Measurements from ENCODE around the gene EPB41L1. TPM values are rescaled to one million over a fixed set of nuclear protein-coding genes. Genes with fewer than 3 reads are reported as not detected.

EPB41L1 gene
- polyA plus RNA-seq, 1 donor from 2014 or later: 38.2 TPM

DNA sequence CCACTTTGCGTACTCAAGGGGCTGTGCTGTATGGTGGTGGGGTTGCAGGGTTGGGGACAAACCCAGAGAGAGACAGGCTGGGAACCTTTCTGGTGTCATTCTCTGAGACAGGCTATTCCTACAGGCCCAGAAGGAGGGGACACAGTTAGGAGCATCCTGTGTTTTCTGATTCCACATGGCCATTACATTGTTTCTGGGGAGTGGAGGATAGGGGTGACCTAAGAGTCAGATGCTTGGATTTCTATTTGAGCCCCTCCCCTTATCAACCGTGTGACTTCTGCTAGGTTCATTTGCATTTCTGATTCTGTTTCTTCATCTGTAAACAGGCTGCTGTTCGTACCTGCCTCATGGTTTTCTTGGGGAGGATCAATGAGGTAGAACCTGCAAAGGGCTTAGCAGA, 29.4 kb upstream of the EPB41L1 start:
- no peaks in the 10 kb centered on the region for H3F3A ChIP-seq (ENCODE audit: insufficient read depth, low read length, poor library complexity, severe bottlenecking)
- H3K4me3 ChIP-seq (ENCODE audit: low read length): no peak overlapping the region
- H2AFZ ChIP-seq (ENCODE audit: low read depth, low read length): no peak overlapping the region

DNA sequence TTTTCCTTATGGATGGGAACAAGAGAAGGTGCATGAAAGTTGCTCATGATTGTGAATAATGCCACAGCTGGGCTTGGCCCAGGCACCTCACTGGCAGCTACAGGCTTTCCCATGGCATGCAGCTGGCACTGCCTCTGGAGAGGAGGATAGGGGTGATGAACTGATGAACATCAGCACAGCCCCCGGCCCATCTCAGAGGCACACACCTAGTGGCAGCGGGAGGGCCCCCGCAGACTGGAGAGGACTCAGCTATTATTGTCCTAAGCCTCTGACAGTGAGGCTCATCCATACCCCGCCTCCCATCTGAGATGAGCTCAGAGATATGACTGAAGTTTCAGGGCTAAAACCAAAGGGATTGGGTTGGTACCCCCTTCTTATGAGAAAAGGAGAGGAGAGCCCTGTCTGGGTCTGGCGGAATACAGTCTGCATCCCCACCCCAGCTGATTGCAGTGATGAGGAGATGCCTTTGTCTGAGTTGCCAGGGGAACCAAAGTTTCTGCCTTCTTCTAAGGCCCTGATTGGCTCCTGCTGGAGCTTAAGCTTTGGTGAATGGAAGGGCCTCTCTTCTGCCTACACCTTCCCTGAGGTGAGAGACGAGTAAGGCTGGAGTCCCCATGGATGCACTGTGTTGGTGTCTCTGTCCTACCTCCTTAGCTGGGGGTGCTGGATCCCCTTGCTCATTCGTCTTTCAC, 27.6 kb upstream of the EPB41L1 start:
- Histone ChIP-seq H3K4me3 (ENCODE audit: low read length) (no peak overlapping the region), H3K4me2 (ENCODE audit: low read length) (no peak overlapping the region), H4K20me1 (ENCODE audit: insufficient read depth) (no peaks in the 10 kb centered on the region), H3K27me3 (ENCODE audit: insufficient read depth, low read depth, low read length) (no peaks in the 10 kb centered on the region), H2AFZ (ENCODE audit: low read depth, low read length) (no peak overlapping the region), H3K36me3 (ENCODE audit: insufficient read depth, low read length) (no peaks in the 10 kb centered on the region), H3F3A (ENCODE audit: insufficient read depth, low read length, poor library complexity, severe bottlenecking) (no peaks in the 10 kb centered on the region), H3K9me2 (ENCODE audit: insufficient read depth, low read length) (no peaks in the 10 kb centered on the region), H3K27ac (ENCODE audit: low read length) (no peak overlapping the region), H3K79me2 (replicated peaks; ENCODE audit: insufficient read depth, low read length) (no peaks in the 10 kb centered on the region), H3K9ac (ENCODE audit: low read length) (no peak overlapping the region), H3K9me3 (ENCODE audit: low read length) (no peaks in the 10 kb centered on the region)
- TF ChIP-seq, protein P1, sequence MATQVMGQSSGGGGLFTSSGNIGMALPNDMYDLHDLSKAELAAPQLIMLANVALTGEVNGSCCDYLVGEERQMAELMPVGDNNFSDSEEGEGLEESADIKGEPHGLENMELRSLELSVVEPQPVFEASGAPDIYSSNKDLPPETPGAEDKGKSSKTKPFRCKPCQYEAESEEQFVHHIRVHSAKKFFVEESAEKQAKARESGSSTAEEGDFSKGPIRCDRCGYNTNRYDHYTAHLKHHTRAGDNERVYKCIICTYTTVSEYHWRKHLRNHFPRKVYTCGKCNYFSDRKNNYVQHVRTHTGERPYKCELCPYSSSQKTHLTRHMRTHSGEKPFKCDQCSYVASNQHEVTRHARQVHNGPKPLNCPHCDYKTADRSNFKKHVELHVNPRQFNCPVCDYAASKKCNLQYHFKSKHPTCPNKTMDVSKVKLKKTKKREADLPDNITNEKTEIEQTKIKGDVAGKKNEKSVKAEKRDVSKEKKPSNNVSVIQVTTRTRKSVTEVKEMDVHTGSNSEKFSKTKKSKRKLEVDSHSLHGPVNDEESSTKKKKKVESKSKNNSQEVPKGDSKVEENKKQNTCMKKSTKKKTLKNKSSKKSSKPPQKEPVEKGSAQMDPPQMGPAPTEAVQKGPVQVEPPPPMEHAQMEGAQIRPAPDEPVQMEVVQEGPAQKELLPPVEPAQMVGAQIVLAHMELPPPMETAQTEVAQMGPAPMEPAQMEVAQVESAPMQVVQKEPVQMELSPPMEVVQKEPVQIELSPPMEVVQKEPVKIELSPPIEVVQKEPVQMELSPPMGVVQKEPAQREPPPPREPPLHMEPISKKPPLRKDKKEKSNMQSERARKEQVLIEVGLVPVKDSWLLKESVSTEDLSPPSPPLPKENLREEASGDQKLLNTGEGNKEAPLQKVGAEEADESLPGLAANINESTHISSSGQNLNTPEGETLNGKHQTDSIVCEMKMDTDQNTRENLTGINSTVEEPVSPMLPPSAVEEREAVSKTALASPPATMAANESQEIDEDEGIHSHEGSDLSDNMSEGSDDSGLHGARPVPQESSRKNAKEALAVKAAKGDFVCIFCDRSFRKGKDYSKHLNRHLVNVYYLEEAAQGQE (IDR thresholded peaks at IDR 0.05; ENCODE audit: borderline replicate concordance): no peak
- no peak for TF ChIP-seq RAD21 (conservative IDR thresholded peaks at IDR 0.05)
- no peak for TF ChIP-seq MXI1 (conservative IDR thresholded peaks at IDR 0.05; ENCODE audit: poor library complexity, severe bottlenecking)
- TF ChIP-seq, protein P2, sequence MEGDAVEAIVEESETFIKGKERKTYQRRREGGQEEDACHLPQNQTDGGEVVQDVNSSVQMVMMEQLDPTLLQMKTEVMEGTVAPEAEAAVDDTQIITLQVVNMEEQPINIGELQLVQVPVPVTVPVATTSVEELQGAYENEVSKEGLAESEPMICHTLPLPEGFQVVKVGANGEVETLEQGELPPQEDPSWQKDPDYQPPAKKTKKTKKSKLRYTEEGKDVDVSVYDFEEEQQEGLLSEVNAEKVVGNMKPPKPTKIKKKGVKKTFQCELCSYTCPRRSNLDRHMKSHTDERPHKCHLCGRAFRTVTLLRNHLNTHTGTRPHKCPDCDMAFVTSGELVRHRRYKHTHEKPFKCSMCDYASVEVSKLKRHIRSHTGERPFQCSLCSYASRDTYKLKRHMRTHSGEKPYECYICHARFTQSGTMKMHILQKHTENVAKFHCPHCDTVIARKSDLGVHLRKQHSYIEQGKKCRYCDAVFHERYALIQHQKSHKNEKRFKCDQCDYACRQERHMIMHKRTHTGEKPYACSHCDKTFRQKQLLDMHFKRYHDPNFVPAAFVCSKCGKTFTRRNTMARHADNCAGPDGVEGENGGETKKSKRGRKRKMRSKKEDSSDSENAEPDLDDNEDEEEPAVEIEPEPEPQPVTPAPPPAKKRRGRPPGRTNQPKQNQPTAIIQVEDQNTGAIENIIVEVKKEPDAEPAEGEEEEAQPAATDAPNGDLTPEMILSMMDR (IDR thresholded peaks at IDR 0.05; ENCODE audit: poor library complexity, severe bottlenecking): no peak
- TF ChIP-seq EP300 (conservative IDR thresholded peaks at IDR 0.05; ENCODE audit: poor library complexity, severe bottlenecking): no peak
- TF ChIP-seq POLR2AphosphoS5 (IDR thresholded peaks at IDR 0.05): no peak
- no peak for TF ChIP-seq TAF1 (IDR thresholded peaks at IDR 0.05; ENCODE audit: low read depth)
- TF ChIP-seq EZH2 (IDR thresholded peaks at IDR 0.05; ENCODE audit: borderline replicate concordance, insufficient read depth, low read length, poor library complexity, severe bottlenecking): no peak
- no peak for TF ChIP-seq SMC3 (conservative IDR thresholded peaks at IDR 0.05; ENCODE audit: poor library complexity)

More for the DNA sequence above, 29.4 kb upstream of the EPB41L1 start:
- Histone ChIP-seq H3K79me2 (replicated peaks; ENCODE audit: insufficient read depth, low read length) (no peaks in the 10 kb centered on the region), H3K4me2 (ENCODE audit: low read length) (no peak overlapping the region), H3K9ac (ENCODE audit: low read length) (no peak overlapping the region), H3K36me3 (ENCODE audit: insufficient read depth, low read length) (no peaks in the 10 kb centered on the region), H3K9me3 (ENCODE audit: low read length) (no peaks in the 10 kb centered on the region), H4K20me1 (ENCODE audit: insufficient read depth) (no peaks in the 10 kb centered on the region), H3K27me3 (ENCODE audit: insufficient read depth, low read depth, low read length) (no peaks in the 10 kb centered on the region), H3K9me2 (ENCODE audit: insufficient read depth, low read length) (no peaks in the 10 kb centered on the region), H3K27ac (ENCODE audit: low read length) (no peak overlapping the region)
- TF ChIP-seq, protein P2 (IDR thresholded peaks at IDR 0.05; ENCODE audit: poor library complexity, severe bottlenecking): no peak
- no peak for TF ChIP-seq EP300 (conservative IDR thresholded peaks at IDR 0.05; ENCODE audit: poor library complexity, severe bottlenecking)
- no peak for TF ChIP-seq MXI1 (conservative IDR thresholded peaks at IDR 0.05; ENCODE audit: poor library complexity, severe bottlenecking)
- TF ChIP-seq, protein P1 (IDR thresholded peaks at IDR 0.05; ENCODE audit: borderline replicate concordance): no peak
- no peak for TF ChIP-seq POLR2AphosphoS5 (IDR thresholded peaks at IDR 0.05)
